Epidermal melanocyte (primary cell): ENCODE measurements around the gene TNNI2.

ENCODE experiments used
- DNase-seq: peaks from one replicate; pipeline ENCODE4 v3.0.0; 2011; ENCODE audit warnings: low spot score; ENCODE audit not compliant: insufficient read length

Gene TNNI2

DNA sequence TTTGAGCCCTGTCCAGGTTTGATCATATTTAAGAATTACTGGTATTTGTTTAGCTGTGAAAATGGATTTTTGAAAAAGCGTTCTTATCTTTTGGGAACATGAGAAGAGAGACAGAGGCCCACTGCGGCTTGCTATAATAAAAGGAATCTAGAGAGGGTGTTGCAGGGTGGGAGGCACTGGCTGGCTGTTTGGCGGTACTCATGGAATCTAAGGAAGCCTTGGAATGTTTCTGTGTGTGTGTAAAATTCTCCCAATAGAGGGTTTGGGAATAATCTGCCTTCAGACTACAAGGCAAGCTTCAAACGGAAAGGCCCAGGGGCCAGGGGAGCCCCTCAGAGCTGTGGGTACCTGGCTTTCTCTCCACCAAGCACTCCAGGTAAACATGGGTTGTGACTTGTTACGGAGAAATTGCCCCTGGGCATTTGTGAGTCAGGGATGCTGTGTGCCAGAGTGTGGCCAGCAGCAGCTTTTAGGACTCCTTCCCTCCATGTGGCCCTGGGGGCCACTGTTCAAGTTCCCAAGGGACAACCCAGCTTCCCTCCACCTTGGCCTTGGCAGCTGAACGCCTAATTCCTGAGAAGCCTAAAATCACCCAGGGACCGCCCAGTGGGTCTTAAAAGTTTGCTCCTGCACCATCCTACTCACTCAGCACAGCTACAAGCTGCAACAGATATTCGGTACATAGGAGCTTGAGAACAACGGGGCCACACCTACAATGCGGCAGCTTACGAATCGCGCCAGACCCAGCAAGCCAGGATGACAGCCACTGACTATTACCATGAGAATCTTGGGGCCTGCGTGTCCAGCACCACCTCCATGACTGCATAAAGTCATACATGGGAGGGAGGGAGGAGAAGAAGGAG is 18.1 kb upstream of the TNNI2 start:
- no peak for DNase-seq

DNA sequence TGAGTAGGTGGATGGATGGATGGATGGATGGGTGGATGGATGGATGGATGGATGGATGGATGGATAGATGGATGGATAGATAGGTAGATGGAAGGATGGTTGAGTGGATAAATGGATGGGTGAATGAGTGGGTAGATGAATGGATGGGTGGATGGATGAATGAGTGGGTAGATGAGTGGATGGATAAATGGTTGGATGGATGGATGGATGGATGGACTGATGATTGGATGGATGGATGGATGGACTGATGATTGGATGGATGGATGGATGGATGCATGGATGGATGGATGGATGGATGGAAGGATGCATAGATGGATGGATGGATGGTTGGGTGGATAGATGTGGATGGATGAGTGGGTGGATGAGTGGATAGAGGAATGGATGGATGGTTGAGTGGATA is 17.2 kb upstream of the TNNI2 start:
- DNase-seq = no peak

DNA sequence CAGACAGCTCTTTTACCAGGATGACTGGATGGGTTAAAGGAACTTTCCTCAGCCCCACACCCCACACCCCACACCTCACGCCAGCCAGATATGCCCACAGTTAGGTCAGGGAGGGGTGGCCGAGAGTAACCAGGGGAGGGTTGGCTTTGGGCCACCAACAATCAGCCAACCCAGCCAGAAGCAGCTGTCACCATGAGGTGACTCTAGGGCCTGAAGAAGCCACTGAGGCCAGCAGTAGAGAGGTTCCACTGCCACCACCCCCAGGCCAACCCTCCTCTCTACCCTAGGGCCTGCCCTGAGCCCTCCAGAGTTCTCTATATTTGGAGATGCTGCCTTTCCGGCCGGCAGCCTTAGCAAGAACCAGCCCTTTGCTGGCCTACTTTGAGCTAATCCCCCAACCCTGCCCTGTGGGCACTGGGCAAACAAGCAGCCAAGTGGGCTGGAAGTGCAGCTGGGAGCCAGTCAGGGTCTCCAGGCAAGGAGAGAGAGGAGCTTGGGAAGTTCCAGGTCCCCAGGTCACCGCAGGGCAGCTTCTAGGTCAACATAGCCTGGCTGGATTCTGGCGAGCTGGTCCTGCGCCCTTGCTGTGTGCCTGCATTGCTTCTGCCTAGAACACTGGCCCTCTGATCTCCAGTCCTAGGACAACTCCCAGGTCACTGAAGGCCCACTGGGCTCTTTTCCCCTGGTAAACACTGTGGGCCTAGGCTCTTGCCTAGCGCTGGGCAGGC is 16.0 kb upstream of the TNNI2 start:
- no peak for DNase-seq

DNA sequence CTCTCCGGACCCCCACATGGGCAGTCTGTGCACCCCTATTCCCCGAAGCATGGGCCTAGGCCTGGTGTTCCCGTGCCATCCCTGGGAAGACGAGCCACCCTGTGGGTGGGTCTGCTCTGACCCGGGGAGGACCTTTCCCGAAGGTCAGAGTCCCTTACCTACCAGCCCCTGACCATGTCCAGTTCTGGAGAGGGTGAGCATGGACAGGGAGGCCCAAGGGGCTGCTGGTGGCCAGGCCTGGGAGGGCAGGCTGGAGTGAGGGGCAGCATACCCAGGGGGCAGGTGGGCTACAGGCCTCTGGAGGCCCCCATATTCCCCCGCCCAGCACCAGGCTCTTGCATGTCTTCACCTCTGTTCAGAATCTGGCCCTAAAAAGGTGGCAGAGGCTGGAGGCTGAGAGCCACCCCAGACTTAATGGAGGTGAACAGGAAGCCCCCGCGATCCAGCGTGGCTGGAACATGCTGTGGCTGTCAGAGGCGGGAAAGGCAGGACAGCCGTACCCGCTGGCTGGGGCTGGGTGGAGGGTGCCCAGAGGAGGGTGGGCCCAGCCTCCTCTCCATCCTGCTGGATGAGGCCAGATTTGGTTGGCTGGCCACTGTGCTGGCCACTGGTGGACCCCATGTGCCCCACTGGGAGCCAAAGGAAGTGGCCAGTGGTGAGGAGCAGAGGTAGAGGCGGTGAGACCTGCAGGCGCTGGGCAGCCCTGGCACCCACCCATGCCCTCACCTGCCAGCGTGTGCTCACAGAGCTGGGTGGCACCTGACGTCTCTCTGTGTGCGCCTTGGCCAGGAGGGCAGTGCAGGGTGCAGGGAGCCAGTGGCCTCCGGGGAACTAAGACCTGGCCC is 15.2 kb upstream of the TNNI2 start:
- DNase-seq = no peak

DNA sequence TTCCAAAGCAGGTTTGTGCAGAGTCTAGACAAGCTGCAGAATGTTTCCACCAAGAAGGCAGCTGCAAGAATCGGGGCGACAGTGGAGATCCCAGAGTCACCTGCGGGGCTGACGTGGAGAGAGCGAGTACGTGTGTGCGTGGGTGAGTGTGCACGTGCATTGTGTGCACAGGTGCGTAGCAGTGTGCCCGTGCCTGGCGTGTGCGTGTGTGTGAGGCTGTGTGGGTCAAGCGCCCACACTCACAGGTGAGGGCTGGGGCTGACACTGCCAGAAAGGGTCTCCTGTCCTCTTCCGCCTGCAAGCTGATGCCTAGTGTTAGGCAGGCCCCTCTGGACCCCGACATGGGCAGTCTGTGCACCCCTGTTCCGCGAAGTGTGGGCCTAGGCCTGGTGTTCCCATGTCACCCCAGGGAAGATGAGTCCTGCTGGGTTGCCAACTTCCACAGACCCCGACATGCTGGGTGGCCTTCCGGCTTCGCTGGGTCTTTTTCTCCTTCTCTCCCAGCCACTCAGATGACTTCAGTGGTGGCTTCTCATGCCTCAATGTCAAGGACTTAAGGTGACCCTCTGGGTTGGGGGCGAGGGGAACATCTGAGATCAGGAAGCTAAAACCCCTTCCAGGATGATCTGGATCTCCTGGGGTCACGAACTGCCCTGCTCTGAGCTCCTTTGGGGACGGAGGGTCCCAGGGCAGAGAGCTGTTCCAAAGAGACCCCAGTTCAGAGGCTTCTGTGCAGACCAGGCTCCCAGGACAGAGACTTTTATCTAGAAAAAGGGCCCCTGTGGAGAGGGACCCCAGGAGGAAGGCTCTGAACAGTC is 14.4 kb upstream of the TNNI2 start:
- DNase-seq = no peak

DNA sequence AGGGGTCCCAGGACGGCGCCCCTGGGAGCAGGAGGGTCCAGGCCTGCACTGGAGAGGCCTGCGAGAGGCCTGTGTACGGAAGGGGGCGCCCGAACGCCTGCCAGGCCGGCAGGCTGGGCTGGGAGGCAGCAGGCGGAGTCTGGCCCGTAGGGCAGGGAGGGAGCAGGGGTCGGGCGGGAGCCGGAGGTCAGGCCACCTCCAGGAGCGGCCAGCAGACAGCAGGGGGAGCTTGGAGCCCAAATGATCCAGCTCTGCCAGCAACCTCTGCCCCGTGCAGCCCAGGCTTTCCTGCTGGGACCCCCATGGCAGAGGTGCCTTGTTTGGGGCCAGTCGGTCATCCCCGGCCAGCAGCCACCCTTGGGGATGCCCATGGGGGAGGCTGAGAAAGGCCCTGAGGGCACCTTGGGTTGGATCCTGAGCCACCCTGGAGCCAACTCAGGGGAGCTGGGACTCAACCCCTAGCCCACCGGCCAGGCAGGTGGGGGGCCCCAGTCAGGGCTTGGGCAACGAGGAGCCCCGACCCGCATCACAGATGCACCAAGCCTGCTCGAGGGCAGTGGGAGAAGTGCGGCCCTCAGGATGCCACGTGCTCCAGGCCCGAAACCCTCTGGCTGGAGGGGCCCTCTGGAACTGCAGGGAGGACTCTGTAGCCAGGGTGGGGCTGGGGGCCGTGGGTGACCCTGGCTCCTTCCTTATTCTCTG is 13.6 kb upstream of the TNNI2 start:
- no peak for DNase-seq

DNA sequence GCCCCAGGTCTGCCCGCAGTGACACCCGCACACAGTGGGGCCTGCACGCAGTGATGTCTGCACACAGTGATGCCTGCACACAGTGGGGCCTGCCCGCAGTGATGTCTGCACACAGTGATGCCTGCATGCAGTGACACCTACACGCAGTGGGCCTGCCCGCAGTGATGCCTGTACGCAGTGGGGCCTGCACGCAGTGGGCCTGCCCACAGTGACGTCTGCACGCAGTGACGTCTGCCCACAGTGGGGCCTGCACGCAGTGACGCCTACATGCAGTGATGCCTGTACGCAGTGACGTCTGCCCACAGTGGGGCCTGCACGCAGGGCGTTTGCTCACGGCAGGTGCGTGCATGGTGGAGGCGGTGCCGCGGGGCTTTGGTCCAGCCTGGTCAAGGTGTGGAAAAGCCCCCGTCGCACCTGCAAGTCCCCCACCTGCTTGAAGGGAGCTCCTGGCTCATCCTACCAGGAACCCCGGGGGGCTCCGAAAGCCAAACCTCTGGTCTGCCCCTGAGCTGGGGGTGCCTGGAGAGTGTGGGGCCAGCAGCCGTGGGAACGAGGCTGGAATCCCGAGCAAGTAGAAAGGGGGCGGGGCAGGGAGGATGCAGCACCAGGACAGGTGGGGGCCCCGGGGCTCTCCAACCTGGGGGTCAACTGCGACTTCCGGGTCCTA is 12.9 kb upstream of the TNNI2 start:
- DNase-seq = no peak

DNA sequence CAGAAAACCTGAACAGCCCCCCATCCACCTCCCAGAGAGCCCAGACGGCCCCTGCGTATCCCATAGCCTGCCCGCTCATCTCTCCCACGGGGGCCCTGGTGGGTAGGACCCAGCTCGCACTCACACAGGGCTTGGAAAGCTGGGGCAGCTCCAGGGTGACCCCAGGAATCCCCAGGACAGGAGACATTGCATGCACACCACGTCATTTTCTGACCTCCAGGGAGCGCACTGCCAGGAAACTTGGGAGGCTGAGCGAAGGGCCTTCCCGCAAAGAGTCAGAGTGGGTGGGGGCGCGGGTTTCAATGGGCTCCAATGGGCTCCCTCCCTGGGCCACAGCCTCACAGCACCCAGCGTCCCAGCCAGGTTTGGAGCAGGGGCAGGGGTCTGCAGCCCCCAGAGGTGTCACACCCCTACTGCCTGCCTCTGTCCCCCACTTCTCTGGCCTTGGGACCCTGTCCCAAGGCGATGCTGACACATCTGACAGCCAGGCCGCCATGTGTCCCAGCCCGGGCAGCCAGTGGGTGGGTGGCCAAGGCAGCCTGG is 12.2 kb upstream of the TNNI2 start:
- DNase-seq = peak; percentile 77

DNA sequence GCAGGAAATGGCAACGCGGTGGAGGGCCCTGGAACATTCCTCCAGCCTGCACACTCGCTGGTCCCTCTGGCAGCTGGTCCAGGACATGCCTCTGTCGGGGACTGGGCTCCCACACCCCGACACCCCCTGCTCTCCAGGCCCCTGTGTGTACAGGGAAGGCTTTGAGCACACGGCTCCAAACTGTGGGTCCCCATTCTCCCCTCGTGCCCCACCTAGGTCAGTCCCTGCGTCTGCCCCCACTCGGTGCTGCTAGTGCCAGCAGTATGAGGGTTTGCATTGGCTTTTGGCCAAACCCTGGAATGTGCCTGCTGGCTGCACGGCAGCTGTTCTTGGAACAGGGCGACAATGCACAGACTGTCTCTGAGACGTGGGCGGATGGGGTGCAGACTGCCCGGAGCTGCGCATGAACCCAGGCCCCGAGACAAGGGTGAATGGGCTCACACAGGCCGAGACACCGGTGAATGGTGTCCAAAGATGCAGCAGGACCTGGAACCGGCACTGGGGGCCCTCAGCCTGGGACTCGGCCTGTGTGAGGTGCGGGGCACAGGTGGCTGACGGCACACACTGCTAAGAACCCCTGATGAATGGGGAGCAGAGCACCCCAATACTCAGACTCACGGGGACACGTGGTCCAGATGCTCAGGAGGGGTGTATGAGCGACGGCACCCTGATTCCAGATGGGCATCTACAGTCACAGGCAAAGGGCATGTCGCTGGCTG is 11.5 kb upstream of the TNNI2 start:
- peak; percentile 98 for DNase-seq

DNA sequence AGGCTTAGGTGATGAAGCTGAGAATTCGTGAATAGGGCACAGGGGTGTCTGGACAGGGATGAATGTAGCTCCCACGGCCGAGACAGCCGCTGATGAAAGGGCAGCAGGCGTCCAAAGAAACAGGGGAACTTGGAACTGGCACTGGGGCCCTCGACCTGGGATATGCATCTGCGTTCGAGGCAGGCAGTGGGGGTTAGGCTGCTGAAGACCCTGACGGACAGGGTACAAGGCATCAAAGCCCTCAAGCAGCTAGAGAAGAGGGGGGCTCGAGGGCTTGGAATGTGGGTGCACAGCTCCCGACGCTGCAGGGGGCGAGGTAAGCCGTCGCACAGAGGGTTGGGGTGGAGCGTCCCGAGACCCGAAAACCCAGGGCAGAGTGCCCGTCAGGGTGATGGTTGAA is 10.8 kb upstream of the TNNI2 start:
- DNase-seq = no peak

DNA sequence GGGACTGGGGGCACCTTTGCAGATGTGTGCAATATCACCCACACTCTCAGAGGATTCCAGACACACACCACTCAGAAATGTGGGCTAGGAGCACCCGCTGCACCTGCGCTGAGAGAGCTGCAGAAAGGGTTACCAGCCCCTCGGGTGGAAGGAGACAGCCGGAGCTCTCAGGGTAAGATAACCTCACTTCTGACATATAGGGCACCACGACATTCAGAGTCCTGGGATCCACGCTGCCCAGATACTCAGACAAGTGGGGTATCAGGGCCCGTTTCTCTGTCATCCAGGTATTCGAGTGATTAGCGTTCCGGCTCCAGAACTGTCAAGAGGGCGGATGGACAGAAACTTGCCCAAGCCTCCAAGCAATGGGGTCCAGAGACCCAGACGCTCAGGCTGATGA is 10.2 kb upstream of the TNNI2 start:
- DNase-seq = no peak

DNA sequence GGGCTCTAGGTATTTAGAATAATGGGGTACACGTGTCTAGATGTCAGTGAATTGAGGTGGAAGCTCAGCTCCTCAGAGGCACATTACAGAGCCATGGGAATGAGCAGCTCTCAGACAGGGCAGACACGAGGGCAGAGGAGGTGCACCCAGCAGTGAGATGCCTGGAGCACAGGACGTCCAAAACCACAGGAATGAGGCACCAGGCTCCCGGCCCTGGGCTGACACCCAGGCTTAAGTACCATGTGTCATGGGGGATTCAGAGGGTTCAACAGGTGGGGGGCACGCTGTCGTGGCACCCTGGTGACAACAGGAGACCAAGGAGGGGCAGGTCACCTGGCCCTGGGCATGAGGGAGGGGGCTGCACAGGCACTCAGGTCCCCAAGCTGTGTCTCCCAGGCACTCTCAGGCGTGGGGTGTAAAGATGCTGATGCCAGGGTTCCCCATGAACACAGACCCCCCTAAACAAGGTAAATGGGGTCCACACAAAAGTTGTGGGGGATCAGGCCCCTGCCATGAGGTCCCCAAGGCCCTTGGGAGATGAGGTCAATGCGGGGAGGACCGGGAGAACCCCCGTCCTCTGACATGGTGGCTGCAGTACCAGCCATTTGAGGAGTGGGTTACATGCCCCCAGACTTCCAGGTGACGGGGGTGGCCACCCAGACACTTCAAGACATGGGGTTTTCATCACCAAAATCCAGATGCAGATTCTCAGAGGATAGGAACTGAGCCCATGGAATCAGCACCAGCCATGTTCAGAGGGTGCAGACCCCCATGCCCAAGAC is 9.6 kb upstream of the TNNI2 start:
- peak; percentile 90 for DNase-seq

DNA sequence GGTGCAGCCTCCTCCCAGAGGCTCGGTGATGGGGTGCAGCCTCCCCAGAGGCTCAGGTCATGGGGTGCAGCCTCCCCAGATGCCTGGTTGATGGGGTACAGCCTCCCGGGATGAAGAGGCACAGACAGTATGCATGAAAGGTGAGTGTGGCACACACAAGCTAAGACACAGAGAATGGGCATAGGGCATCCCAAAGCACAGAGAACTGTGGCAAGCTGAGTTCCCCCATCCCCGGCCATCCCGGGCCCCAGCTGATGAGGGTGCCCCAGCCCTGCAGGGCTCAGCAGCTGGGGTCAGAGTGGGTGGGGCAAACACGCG is 8.8 kb upstream of the TNNI2 start:
- no peak for DNase-seq

DNA sequence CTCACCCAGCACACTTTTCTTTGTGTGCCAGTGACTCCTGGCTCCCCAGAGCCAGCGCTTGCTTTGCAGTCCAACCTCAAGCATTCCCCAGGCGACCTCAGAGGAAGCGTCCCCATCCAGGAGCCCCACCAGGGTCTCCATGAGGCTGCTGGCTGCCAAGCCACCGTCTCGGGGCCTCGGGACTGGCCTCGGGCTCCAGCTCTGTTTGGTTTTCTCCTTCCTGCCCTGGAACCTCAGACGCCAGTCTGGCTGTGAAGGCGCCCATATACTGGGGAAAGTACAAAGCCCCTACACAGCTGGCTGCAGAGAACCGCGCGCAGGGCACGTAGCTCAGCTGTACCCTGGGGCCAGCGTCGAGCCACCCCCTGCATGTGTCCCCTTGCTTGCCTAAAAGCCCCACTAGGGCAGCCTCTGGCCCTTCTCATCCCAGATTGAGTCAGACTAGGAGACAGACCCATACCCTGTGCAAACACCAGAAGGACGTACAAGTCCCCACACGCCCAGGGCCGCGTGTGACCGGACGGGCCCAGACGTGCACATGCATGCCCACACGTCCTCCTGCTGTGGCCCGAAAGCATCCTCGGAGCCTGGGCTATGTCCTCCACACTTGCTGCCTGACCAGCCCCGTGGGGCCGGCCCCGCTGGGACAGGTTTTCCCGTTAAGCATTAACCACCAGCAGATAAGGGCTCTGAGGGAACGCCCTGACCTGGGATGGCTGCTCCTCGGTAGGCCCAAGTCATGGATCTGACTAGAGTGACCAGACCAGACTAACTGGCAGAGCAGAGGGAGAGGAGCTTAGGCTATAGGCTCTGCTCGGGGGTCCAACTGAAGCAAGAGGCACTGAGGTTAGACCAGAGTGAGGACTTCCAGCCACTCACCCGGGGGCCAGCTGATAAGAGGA is 8.2 kb upstream of the TNNI2 start:
- no peak for DNase-seq

DNA sequence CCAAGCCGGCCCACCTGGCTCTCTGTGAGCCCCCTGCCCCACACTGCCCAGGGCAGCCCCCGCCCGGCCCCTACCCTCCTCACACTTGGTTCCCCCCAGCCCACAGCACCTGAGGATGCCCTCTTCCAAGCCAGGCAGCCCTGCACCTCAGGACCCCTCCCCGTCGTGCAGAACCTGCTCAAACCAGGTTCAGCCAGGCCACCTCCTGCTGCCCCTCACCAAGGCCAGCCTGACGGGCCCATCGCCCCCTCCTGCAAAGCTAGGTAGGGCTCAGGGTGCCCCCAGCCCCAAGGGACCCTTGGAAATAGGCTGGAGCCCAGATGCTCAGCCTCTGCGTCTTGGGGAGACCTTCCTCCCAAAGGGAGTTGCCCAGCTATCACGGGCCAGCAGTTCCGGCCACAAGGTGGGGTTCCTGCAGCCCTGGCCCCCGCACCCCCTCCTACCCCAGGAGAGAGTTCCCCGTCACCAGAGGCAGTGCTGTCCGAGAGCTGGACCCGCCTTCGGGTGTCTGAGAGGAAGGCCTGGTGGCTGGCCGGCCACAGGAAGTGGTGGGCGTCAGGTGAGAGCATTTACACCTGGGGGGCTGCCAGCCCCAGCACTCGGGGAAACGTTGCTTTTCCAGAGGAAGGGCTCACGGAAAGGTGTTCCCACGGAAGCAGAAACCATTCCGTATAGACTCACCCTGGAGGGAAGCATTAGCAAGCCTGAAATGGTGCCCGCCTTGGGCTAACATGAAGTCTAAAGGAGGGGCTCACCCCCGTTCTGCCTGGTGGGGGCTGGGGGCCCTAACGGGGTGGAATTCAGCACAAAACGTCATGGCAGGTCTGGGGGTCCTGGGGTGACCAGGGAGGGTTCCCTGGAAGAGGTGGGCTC is 7.2 kb upstream of the TNNI2 start:
- DNase-seq = no peak

DNA sequence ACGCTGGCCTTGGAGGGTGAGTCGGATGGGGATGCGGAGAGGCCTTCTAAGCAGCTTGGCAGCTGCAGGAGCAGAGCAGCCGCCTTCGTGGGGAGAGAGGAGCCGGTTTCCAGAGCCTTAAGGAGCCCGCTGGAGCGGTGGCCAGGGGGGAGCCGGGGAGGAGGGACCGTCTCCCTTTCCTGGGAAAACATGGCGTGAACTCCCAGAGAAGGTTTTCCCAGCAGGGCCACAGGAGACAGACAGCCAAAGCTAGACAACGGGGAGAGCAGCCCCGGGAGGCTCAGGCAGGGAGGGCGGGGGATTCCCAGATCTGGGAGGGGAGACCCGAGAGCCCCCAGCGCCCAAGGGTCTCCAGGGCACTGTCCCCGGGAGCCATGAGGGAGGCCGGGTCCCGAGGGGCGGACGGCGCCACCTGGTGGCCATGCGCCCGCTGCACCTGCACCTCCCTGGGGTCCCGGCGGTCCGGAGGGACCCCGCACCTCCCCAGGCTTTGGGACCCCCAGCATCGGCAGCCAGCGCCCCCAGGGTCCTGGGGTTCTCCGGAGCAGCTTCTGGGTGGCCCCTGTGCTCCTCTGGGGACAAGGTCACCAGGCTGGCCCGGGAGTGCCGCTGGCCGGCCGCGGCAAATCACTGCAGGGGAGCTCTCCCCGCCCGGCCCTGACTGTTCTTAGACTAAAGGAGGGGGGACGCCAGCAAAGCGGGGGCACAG is 6.4 kb upstream of the TNNI2 start:
- DNase-seq = peak; percentile 58
